Activated T-helper 17 cell treated with anti-CD3 and anti-CD28 coated beads, Interleukin-2, amount 50 U/mL, for 72 hours (primary cell): ENCODE data around the gene MATR3. TPM values are rescaled to one million over a fixed set of nuclear protein-coding genes. Genes with fewer than 3 reads are reported as not detected.

ENCODE experiments used
- ATAC-seq: fragments of 150-1000 bp; cut with Tn5 transposase; replicated peaks from 2 replicates; pipeline ENCODE4 v1.10.0; 2021; ENCODE audit warnings: mild to moderate bottlenecking, moderate library complexity
- H3K27ac Mint-ChIP-seq: one replicate; pipeline ENCODE4 v1.8.0; 2022; ENCODE audit warnings: mixed read lengths
- H3K27me3 Mint-ChIP-seq: one replicate; pipeline ENCODE4 v1.8.0; 2022; ENCODE audit warnings: mixed read lengths
- H3K36me3 Mint-ChIP-seq: one replicate; pipeline ENCODE4 v1.8.0; 2022; ENCODE audit warnings: low read depth, mild to moderate bottlenecking, mixed read lengths
- H3K4me1 Mint-ChIP-seq: one replicate; pipeline ENCODE4 v1.8.0; 2022; ENCODE audit warnings: mixed read lengths
- H3K4me3 Mint-ChIP-seq: one replicate; pipeline ENCODE4 v1.8.0; 2022; ENCODE audit warnings: mild to moderate bottlenecking, mixed read lengths
- H3K9me3 Mint-ChIP-seq: one replicate; pipeline ENCODE4 v1.8.0; 2022; ENCODE audit warnings: mixed read lengths
- total RNA-seq, 2 donors: library from RNA; stranded (reverse); gene quantifications; one replicate each; pipeline ENCODE4 v1.2.3, GENCODE V29; 2022

MATR3 gene
- total RNA-seq, 2 donors from 2014 or later, result 184 to 204 TPM

DNA sequence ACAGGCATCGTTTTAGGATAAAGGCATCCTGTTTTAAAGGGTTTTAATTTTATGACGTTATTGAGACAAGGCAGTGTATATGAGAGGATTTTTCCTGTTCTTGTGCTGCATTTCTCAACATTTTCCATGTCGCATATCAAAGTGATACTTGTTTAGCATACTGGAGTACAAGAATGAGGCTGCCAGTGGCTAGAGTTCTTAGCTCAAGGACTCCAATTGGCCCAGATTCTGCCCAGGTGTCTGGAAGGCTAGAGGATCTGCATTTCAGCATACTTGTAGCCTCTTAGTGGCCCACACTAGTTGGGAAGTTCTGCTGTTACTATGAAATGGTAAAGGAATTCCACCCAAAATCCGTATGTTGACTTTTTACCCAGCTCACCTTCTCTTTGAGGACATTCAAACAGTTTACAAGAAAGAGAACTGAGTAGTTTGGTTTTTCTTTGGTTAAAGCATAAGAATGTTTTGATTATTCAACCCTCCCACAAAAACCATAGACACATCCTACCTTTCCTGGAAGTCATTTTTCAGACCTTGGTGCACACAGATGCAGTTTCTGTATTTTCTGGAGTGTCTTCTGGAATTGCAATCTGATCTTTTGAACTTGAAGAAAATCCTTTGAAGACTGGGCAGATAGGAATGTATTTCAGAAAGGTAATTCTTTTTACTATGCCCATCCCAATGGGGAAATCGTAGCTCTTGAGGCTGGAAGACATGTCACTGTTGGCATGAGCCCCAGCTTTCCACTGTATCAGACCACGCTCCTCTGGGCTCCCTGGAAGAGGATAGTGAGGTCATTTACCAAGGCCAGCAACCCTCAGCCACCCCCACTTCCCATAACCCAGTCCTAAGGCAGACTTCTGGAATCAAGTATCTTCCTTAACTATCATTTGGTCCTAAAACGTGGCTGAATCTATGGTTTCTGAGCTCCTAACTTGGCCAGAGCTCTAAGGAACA, 78.2 kb downstream of the MATR3 start:
- peak; percentile 73 for ATAC-seq
- Mint-ChIP-seq H3K27me3 (no peaks in the 10 kb centered on the region), H3K4me1 (peaks cover 12% of the 10 kb centered on the region), H3K4me3 (peak overlapping the region; percentile 30), H3K9me3 (no peaks in the 10 kb centered on the region), H3K27ac (peak overlapping the region; percentile 69), H3K36me3 (peaks cover 66% of the 10 kb centered on the region)

DNA sequence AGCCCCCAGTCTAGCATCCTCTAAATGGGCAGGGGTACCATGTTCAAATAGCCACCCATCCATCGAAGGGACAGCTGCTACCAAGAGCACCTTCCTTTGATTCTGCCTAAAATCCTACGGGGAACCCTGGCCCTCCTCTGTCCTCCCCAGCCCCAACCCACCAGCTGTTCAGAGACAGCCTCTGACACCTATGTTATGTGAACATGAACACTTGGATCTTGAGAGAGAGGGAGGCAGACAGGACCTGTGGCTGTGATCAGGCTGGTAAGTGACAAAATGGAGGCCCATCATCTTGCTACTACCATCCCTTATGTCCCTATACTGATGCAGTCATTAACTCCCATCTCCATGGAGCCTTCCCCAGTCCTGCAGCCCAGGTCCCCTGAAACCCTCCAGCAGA, 81.4 kb downstream of the MATR3 start:
- H3K36me3 Mint-ChIP-seq, result peaks cover 37% of the 10 kb centered on the region
- H3K27me3 Mint-ChIP-seq, result no peaks in the 10 kb centered on the region
- no peak overlapping the region for H3K27ac Mint-ChIP-seq
- H3K9me3 Mint-ChIP-seq, result no peaks in the 10 kb centered on the region
- peaks cover 12% of the 10 kb centered on the region for H3K4me1 Mint-ChIP-seq
- ATAC-seq, result peak; percentile 6
- H3K4me3 Mint-ChIP-seq, result no peak overlapping the region

DNA sequence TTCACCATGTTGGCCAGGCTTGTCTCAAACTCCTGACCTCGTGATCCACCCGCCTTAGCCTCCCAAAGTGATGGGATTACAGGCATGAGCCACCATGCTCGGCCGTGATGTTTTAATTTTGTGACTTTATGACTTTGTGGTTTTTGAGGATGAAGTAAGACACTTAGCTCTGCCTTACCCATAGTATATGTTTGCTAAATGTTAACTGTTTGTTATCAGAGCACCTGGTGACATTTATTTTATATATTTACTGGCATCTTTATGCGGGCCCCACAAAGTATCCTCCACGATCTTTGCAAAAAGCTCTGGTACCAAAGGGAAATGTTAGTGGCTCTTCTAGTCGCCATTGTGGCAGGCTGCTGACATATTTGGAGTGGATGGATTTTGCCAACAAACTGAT, 82.8 kb downstream of the MATR3 start:
- Mint-ChIP-seq H3K27ac (no peak overlapping the region), H3K36me3 (peaks cover 26% of the 10 kb centered on the region), H3K4me3 (no peak overlapping the region), H3K4me1 (peaks cover 8% of the 10 kb centered on the region), H3K9me3 (no peaks in the 10 kb centered on the region), H3K27me3 (no peaks in the 10 kb centered on the region)
- ATAC-seq, result no peak

- Mint-ChIP-seq H3K4me3 (no peak overlapping the region), H3K4me1 (peaks cover 1% of the 10 kb centered on the region), H3K36me3 (peaks cover 18% of the 10 kb centered on the region), H3K27ac (peak overlapping the region; percentile 59), H3K27me3 (no peaks in the 10 kb centered on the region), H3K9me3 (no peaks in the 10 kb centered on the region)
- peak; percentile 19 for ATAC-seq
Observed at GRCh38 chr5:139377226-139377625, 83.7 kb downstream of the MATR3 start.

DNA sequence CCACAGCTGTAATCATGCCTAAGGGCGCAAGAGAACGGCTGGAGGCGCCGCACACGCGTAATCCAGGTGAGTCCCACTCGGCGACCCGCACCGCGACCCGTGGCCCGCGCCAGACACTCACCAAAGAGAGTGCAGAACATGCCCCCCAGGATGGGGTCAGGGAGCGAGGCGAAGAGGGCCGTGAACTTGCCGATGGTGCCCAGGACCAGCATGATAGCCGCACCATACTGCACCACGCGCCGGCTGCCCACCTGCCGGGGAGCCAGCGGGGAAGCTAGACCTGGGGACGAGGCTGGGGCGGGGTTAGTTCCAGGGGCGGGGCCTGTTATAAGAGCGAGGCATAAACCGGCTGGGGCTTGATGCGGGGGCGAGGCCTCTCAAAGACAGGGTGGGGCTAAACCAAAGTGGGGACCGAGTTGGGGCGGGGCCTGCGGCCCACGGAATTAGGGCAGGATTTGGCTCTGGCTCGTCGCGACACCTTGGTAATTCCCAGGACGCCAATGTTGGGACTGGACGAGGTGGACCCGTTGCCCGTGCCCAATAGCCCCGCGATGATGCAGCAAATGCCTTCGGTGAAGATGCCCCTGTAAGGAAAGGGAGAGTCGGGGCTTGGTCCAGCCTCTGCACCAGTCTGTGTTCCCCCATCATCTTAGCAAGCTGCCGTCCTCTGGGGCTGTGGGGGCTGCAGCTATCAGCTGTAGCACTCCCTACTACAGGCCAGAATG, 84.7 kb downstream of the MATR3 start:
- no peaks in the 10 kb centered on the region for H3K9me3 Mint-ChIP-seq
- ATAC-seq, result no peak
- H3K36me3 Mint-ChIP-seq, result peaks cover 9% of the 10 kb centered on the region
- H3K27me3 Mint-ChIP-seq, result no peaks in the 10 kb centered on the region
- H3K27ac Mint-ChIP-seq, result no peak overlapping the region
- H3K4me1 Mint-ChIP-seq, result no peaks in the 10 kb centered on the region
- no peak overlapping the region for H3K4me3 Mint-ChIP-seq

- Mint-ChIP-seq H3K9me3 (no peaks in the 10 kb centered on the region), H3K27ac (peak overlapping the region; percentile 37), H3K27me3 (no peaks in the 10 kb centered on the region), H3K36me3 (peaks cover 2% of the 10 kb centered on the region), H3K4me1 (no peaks in the 10 kb centered on the region), H3K4me3 (no peak overlapping the region)
- ATAC-seq, result no peak
Observed at GRCh38 chr5:139378941-139379361, 85.4 kb downstream of the MATR3 start.

DNA sequence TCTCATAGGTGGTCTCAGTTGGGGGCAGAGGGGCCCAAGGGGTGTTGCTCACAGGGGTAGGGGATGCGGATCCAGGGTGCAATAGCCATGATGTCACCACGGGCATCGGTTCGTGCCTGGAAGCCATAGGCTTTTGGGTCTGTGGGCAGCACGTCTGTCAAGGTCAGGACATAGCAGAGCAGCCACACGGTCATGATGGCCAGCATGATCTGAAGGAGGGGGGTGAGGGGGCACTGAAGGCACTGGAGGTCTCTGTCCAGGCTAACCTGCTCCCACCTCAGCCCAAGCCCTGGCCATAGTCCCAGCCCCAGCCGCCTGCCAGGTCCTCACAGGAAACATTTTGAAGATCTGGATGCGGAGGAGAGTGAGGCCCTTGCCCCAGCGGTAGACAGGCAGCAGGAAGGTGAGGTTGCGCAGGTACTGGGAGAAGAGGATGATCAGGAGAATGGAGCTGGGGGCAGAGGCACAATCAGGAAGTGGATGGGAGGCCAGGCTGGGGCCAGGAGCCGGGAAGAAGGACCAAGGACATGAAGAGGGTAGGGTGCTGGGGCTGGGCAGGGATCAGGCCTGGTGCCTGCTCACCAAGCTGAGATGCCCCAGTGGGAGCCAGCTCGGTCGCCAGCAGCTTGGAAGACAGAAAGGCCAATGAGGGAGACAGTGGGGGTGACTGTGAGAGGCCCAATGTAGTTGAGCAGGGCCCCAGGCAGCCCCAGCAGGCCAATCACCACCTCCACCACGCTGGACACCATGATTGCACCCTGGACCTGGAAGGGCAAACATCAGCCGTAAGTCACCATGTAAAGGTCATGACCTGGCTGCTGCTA, 86.3 kb downstream of the MATR3 start:
- Mint-ChIP-seq H3K9me3 (no peaks in the 10 kb centered on the region), H3K4me1 (peaks cover 6% of the 10 kb centered on the region), H3K36me3 (no peaks in the 10 kb centered on the region), H3K4me3 (no peak overlapping the region), H3K27me3 (no peaks in the 10 kb centered on the region), H3K27ac (peak overlapping the region; percentile 37)
- no peak for ATAC-seq

Other genes with a start within 250 kb of the MATR3 start
- gene SIL1, start 95.4 kb upstream of the MATR3 start, total RNA-seq, result 10 to 100 TPM; 24.4 to 27.0 TPM
- 100 to 1,000 TPM; 102 to 157 TPM for gene PAIP2, start 48.1 kb downstream of the MATR3 start, total RNA-seq
- gene SLC23A1, start 89.6 kb downstream of the MATR3 start, total RNA-seq, result 1 to 10 TPM in 1 of 2 donors, under 1 TPM in 1; 0.95 to 1.6 TPM
- 10 to 100 TPM; 39.9 to 55.2 TPM for gene MZB1, start 96.2 kb downstream of the MATR3 start, total RNA-seq
- 1 to 10 TPM; 4.7 to 6.4 TPM for gene PROB1, start 101.4 kb downstream of the MATR3 start, total RNA-seq
- gene SPATA24, start 110.3 kb downstream of the MATR3 start, total RNA-seq, result 1 to 10 TPM; 5.6 to 9.2 TPM
- 10 to 100 TPM; 23.4 to 41.5 TPM for gene DNAJC18, start 145.8 kb downstream of the MATR3 start, total RNA-seq
- gene ECSCR, start 169.0 kb downstream of the MATR3 start, total RNA-seq, result 1 to 10 TPM; 3.3 to 4.1 TPM
- gene SMIM33, start 177.3 kb downstream of the MATR3 start, total RNA-seq, result under 1 TPM; 0.54 to 0.90 TPM
- gene STING1, start 189.0 kb downstream of the MATR3 start, total RNA-seq, result 100 to 1,000 TPM; 360 to 423 TPM